Stimulated activated CD4-positive, alpha-beta T cell treated with anti-CD3 and anti-CD28 coated beads, Interleukin-2, amount 100 ng/mL, for 24 hours (primary cell): ENCODE results near the gene FANCE.
"Not testable (repeated sequence)": the region's sequence is repeated elsewhere in the genome, so short reads cannot be mapped to it uniquely, and the experiment has no call there.

Experiments used
- DNase-seq, 2 donors: peaks; one replicate each; pipeline ENCODE4 v3.0.0-alpha.2; 2020

The FANCE gene

GRCh38 chr6:35432702-35433101 is 19.4 kb upstream of the FANCE start:
- DNase-seq = not testable (repeated sequence)

GRCh38 chr6:35435074-35435837 is 16.9 kb upstream of the FANCE start:
- no peak for DNase-seq

GRCh38 chr6:35436071-35436857 is 15.9 kb upstream of the FANCE start:
- no peak for DNase-seq

GRCh38 chr6:35438378-35439065 is 13.6 kb upstream of the FANCE start:
- not testable (repeated sequence) for DNase-seq

- no peak for DNase-seq
Observed at GRCh38 chr6:35439308-35439707, 12.8 kb upstream of the FANCE start.

- DNase-seq = no peak
Observed at GRCh38 chr6:35441205-35441604, 10.9 kb upstream of the FANCE start.

GRCh38 chr6:35441642-35442041 is 10.5 kb upstream of the FANCE start:
- DNase-seq = no peak

GRCh38 chr6:35442693-35443092 is 9.4 kb upstream of the FANCE start:
- no peak for DNase-seq

- no peak for DNase-seq
Observed at GRCh38 chr6:35443341-35444030, 8.7 kb upstream of the FANCE start.

GRCh38 chr6:35445691-35446090 is 6.4 kb upstream of the FANCE start:
- DNase-seq = no peak

- no peak for DNase-seq
Observed at GRCh38 chr6:35448191-35448590, 3.9 kb upstream of the FANCE start.

- peak; percentile 26 to 39 for DNase-seq
Observed at GRCh38 chr6:35449287-35449881, 2.8 kb upstream of the FANCE start.

GRCh38 chr6:35451354-35452182 is 570 bp upstream of the FANCE start:
- no peak for DNase-seq

GRCh38 chr6:35453236-35453635 is 1.1 kb downstream of the FANCE start:
- DNase-seq = no peak

- DNase-seq = no peak
Observed at GRCh38 chr6:35454391-35455110, 2.4 kb downstream of the FANCE start.

GRCh38 chr6:35457907-35458306 is 5.8 kb downstream of the FANCE start:
- no peak for DNase-seq

GRCh38 chr6:35461270-35461669 is 9.1 kb downstream of the FANCE start:
- DNase-seq = no peak

- no peak for DNase-seq
Observed at GRCh38 chr6:35463292-35463691, 11.2 kb downstream of the FANCE start.

GRCh38 chr6:35465646-35466045 is 13.5 kb downstream of the FANCE start:
- DNase-seq = no peak

- peak; percentile 96 for DNase-seq
Observed at GRCh38 chr6:35468181-35468979, 16.2 kb downstream of the FANCE start, which contains the start of gene RPL10A. Gene RPL10A, plus strand, starts transcription at chr6:35468401. Its CDS starts 34 bp downstream, at chr6:35468435.
